A549 (cell line): Measurements from ENCODE around the gene TMEM30B. TPM values are rescaled to one million over a fixed set of nuclear protein-coding genes. Genes with fewer than 3 reads are reported as not detected.
"Not testable (repeated sequence)": the region's sequence is repeated elsewhere in the genome, so short reads cannot be mapped to it uniquely, and the experiment has no call there.

Experiments used
- ATAC-seq, 2 experiments: fragments of 200-7000 bp in 1 of 2; fragments of >200 bp in 1 of 2; cut with Nextera tagmentation in 1 of 2; cut with Tn5 transposase in 1 of 2; 3 replicates each; pipeline versions ENCODE4 v1.8.0 to v1.9.1; 2018 to 2020; ENCODE audit warnings: mild to moderate bottlenecking in 1 of 2, moderate library complexity in 1 of 2
- CTCF ChIA-PET: fragments of 300-600 bp; sonication (Branson Sonifier 250); formaldehyde crosslinking; extraction: SDS; loops from one replicate; lab custom pipeline; 2021; ENCODE audit warnings: antibody characterized with exemption, inconsistent platforms; lab: Yijun Ruan, JAX
- POLR2A ChIA-PET: fragments of 350-600 bp; formaldehyde crosslinking; extraction: SDS; loops from one replicate; lab custom pipeline; 2021; ENCODE audit warnings: antibody characterized with exemption, inconsistent platforms; lab: Yijun Ruan, JAX
- DNase-seq, 2 experiments: peaks; one replicate each; pipeline versions ENCODE4 v3.0.0 to v3.0.0-alpha.2; 2011 to 2016; ENCODE audit warnings: low read depth in 1 of 2, low spot score in 1 of 2
- FAIRE-seq: peaks from 2 replicates; lab custom pipeline; 2011; peaks lifted over from hg19 to GRCh38; lab: Jason Lieb, UNC
- H3K27ac ChIP-seq, 2 experiments: fragments of >200 bp; sonication (Bioruptor Twin); formaldehyde crosslinking; 3 replicates each; pipeline ENCODE4 v1.5.1; 2016 to 2017
- H3K4me1 ChIP-seq: fragments of >200 bp; sonication (Bioruptor Twin); formaldehyde crosslinking; 3 replicates; pipeline ENCODE4 v1.6.1; 2016
- H3K4me2 ChIP-seq: fragments of >200 bp; sonication (Bioruptor Twin); formaldehyde crosslinking; 3 replicates; pipeline ENCODE4 v1.6.1; 2016
- H3K4me3 ChIP-seq: fragments of >200 bp; sonication (Bioruptor Twin); formaldehyde crosslinking; 3 replicates; pipeline ENCODE4 v1.5.1; 2016
- H3K9me3 ChIP-seq: fragments of >200 bp; sonication (Bioruptor Twin); formaldehyde crosslinking; 3 replicates; pipeline ENCODE4 v1.6.1; 2016
- CBX2 ChIP-seq: fragments of 200-600 bp; sonication (generic); IDR thresholded peaks from 2 replicates; pipeline ENCODE4 v1.6.1; 2016; ENCODE audit warnings: low read depth, mild to moderate bottlenecking, borderline replicate concordance
- CBX8 ChIP-seq: fragments of 200-600 bp; sonication (generic); IDR thresholded peaks from 2 replicates; pipeline ENCODE4 v1.6.1; 2016
- CEBPB ChIP-seq, 2 experiments: fragments of >200 bp in 1 of 2; sonication (Bioruptor Twin) in 1 of 2; formaldehyde crosslinking in 1 of 2; IDR thresholded peaks; 2 replicates each; pipeline ENCODE4 v1.6.1; 2012 to 2016
- EHF ChIP-seq: fragments of 250-450 bp; sonication (Bioruptor Pico); IDR thresholded peaks from 2 replicates; pipeline ENCODE4 v1.5.0; 2020; ENCODE audit warnings: mild to moderate bottlenecking
- GATA3 ChIP-seq: IDR thresholded peaks from 2 replicates; pipeline ENCODE4 v1.6.1; 2012; ENCODE audit warnings: borderline replicate concordance
- HDAC2 ChIP-seq: fragments of 200-600 bp; sonication (generic); IDR thresholded peaks from 2 replicates; pipeline ENCODE4 v1.6.1; 2016
- HEYL ChIP-seq: fragments of 250-450 bp; sonication (Bioruptor Pico); IDR thresholded peaks from 2 replicates; pipeline ENCODE4 v1.8.0; 2021; ENCODE audit warnings: mild to moderate bottlenecking, moderate library complexity
- NFE2L2 ChIP-seq: fragments of 150-350 bp; conservative IDR thresholded peaks from 2 replicates; pipeline ENCODE4 v1.6.1; 2014; ENCODE audit warnings: low read length
- NPAS2 ChIP-seq: fragments of 250-450 bp; sonication (Bioruptor Pico); IDR thresholded peaks from 2 replicates; pipeline ENCODE4 v1.8.0; 2022; ENCODE audit warnings: mild to moderate bottlenecking, moderate library complexity, borderline replicate concordance
- RARB ChIP-seq: fragments of 250-450 bp; sonication (Bioruptor Pico); IDR thresholded peaks from 2 replicates; pipeline ENCODE4 v1.8.0; 2021; ENCODE audit warnings: mild to moderate bottlenecking, moderate library complexity
- RFX5 ChIP-seq: fragments of 450-650 bp; IDR thresholded peaks from 2 replicates; pipeline ENCODE4 v1.7.1; 2014; ENCODE audit warnings: antibody characterized with exemption, mild to moderate bottlenecking, moderate library complexity
- ZSCAN20 ChIP-seq: fragments of 250-450 bp; sonication (Bioruptor Pico); IDR thresholded peaks from 2 replicates; pipeline ENCODE4 v1.8.0; 2022; ENCODE audit warnings: mild to moderate bottlenecking, moderate library complexity
- WGBS: methylation state at CpG from one replicate; pipeline ENCODE4 v1.1.6; 2017; ENCODE audit errors: missing lambda C conversion rate; 5-methylcytosine and 5-hydroxymethylcytosine counted together
- polyA plus RNA-seq, 4 experiments: library from polyadenylated mRNA; depleted of rRNA in 3 of 4; stranded (reverse); fragments of >200 nt; fragmentation: RNase III in 1 of 4; extraction: RNeasy Plus Mini Kit Qiagen cat#74134 plus additional on column Dnase treatment in 1 of 4; gene quantifications; 2 replicates in 3 of 4; 3 replicates in 1 of 4; pipeline ENCODE4 v1.2.3, GENCODE V29; 2011 to 2017
- TF ChIP-seq, protein P1 (sequence below): IDR thresholded peaks from 2 replicates; pipeline ENCODE4 v1.6.1; 2012
- TF ChIP-seq, protein P2 (sequence below): fragments of 250-450 bp; sonication (Bioruptor Pico); IDR thresholded peaks from 2 replicates; pipeline ENCODE4 v1.5.0; 2020; ENCODE audit warnings: low read depth, mild to moderate bottlenecking, moderate library complexity
- TF ChIP-seq, protein P3 (sequence below): fragments of 200-600 bp; sonication (generic); IDR thresholded peaks from 2 replicates; pipeline ENCODE4 v1.6.1; 2016; ENCODE audit warnings: antibody characterized with exemption, mild to moderate bottlenecking, moderate library complexity
- TF ChIP-seq, protein P4 (sequence below): fragments of >200 bp; sonication (Bioruptor Twin); formaldehyde crosslinking; IDR thresholded peaks from 2 replicates; pipeline ENCODE4 v1.6.1; 2016
- TF ChIP-seq, protein P5 (sequence below): IDR thresholded peaks from 2 replicates; pipeline ENCODE4 v1.6.1; 2012; ENCODE audit warnings: low read depth, borderline replicate concordance
- TF ChIP-seq, protein P6 (sequence below): fragments of >200 bp; sonication (Bioruptor Twin); formaldehyde crosslinking; IDR thresholded peaks from 3 replicates; pipeline ENCODE4 v1.6.1; 2016

Gene TMEM30B
- polyA plus RNA-seq, 2 of the 4 experiments (the other 2 are of a cell fraction), result 0.16 to 0.21 TPM

DNA sequence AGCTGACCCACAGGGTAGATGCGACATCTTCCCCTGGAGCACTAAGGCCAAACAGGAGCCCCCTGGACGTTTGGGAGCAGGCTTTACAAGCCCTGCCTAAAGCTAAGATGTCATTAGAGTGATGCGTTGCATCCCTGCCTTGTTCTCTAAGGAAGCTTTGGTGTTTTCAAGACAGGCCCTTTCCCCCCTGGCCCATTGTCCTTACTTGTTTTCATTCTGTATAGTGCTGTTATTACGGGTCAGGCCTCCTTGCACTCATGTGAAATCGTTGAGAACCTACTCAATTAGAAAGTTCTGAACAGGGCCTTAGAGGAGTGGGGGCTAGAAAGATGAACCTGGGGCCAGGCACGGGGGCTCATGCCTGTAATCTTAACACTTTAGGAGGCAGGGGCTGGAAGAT lies 38.6 kb upstream of the TMEM30B start:
- DNase-seq (no peak), FAIRE-seq (no peak), ATAC-seq (no peak)
- Histone ChIP-seq H3K4me2 (no peak overlapping the region), H3K4me3 (no peak overlapping the region), H3K9me3 (no peaks in the 10 kb centered on the region), H3K4me1 (peaks cover 6% of the 10 kb centered on the region; the same call in 1 of the 3 replicates), H3K27ac (no peak overlapping the region)
- ChIA-PET POLR2A (no interaction called here), CTCF (interaction anchor here (1.2 to 1.3 kb wide), 2 partner anchors 23 to 40 kb away, joined by 3 read pairs; no protein-coding TSS in a partner anchor)
- no peak for TF ChIP-seq HEYL (CRISPR knock-in tag)
- no peak for TF ChIP-seq GATA3
- no peak for TF ChIP-seq NFE2L2
- TF ChIP-seq, protein P1, sequence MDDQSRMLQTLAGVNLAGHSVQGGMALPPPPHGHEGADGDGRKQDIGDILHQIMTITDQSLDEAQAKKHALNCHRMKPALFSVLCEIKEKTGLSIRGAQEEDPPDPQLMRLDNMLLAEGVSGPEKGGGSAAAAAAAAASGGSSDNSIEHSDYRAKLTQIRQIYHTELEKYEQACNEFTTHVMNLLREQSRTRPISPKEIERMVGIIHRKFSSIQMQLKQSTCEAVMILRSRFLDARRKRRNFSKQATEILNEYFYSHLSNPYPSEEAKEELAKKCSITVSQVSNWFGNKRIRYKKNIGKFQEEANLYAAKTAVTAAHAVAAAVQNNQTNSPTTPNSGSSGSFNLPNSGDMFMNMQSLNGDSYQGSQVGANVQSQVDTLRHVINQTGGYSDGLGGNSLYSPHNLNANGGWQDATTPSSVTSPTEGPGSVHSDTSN, result no peak
- TF ChIP-seq ZSCAN20, result no peak
- TF ChIP-seq CEBPB (IDR thresholded peaks at IDR 0.05), result no peak
- TF ChIP-seq NPAS2, result no peak
- no peak for TF ChIP-seq CBX8
- 73% methylated on average over 6 of the region's 6 CpGs for WGBS

DNA sequence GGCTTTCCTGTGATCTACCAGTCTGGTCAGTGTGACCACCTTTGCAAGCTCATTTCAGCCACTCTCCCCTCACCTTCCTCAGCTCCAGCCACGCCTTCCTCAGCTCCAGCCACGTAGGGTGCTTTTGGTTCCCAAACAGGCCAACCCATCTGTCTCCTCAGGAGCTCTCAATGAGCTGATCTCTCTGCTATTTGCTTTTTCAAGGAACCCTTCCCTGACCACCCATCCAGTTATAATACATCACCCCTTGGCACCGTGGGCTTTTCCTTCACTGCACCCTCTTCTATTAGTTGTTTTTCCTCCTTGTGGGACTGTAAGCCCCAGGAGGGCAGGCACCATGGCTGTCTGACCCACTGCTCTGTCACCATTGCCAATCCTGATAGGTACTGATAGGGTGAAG lies 37.9 kb upstream of the TMEM30B start:
- 71% methylated on average over 3 of the region's 3 CpGs for WGBS
- DNase-seq (no peak), ATAC-seq (no peak), FAIRE-seq (no peak)
- ChIA-PET CTCF (interaction anchor here (0.8 kb wide), 1 partner anchor 33 kb away, joined by 3 read pairs; no protein-coding TSS in a partner anchor), POLR2A (no interaction called here)
- H3K9me3 ChIP-seq, result no peaks in the 10 kb centered on the region
- no peak overlapping the region for H3K4me2 ChIP-seq
- no peak overlapping the region for H3K27ac ChIP-seq
- peaks cover 6% of the 10 kb centered on the region; the same call in 1 of the 3 replicates for H3K4me1 ChIP-seq
- TF ChIP-seq, protein P2, sequence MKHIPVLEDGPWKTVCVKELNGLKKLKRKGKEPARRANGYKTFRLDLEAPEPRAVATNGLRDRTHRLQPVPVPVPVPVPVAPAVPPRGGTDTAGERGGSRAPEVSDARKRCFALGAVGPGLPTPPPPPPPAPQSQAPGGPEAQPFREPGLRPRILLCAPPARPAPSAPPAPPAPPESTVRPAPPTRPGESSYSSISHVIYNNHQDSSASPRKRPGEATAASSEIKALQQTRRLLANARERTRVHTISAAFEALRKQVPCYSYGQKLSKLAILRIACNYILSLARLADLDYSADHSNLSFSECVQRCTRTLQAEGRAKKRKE (CRISPR knock-in tag), result no peak
- no peak for TF ChIP-seq ZSCAN20
- TF ChIP-seq, protein P3, sequence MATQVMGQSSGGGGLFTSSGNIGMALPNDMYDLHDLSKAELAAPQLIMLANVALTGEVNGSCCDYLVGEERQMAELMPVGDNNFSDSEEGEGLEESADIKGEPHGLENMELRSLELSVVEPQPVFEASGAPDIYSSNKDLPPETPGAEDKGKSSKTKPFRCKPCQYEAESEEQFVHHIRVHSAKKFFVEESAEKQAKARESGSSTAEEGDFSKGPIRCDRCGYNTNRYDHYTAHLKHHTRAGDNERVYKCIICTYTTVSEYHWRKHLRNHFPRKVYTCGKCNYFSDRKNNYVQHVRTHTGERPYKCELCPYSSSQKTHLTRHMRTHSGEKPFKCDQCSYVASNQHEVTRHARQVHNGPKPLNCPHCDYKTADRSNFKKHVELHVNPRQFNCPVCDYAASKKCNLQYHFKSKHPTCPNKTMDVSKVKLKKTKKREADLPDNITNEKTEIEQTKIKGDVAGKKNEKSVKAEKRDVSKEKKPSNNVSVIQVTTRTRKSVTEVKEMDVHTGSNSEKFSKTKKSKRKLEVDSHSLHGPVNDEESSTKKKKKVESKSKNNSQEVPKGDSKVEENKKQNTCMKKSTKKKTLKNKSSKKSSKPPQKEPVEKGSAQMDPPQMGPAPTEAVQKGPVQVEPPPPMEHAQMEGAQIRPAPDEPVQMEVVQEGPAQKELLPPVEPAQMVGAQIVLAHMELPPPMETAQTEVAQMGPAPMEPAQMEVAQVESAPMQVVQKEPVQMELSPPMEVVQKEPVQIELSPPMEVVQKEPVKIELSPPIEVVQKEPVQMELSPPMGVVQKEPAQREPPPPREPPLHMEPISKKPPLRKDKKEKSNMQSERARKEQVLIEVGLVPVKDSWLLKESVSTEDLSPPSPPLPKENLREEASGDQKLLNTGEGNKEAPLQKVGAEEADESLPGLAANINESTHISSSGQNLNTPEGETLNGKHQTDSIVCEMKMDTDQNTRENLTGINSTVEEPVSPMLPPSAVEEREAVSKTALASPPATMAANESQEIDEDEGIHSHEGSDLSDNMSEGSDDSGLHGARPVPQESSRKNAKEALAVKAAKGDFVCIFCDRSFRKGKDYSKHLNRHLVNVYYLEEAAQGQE, result no peak
- no peak for TF ChIP-seq CBX2
- TF ChIP-seq, protein P4, sequence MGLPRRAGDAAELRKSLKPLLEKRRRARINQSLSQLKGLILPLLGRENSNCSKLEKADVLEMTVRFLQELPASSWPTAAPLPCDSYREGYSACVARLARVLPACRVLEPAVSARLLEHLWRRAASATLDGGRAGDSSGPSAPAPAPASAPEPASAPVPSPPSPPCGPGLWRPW, result no peak
- TF ChIP-seq EHF (CRISPR knock-in tag), result no peak
- TF ChIP-seq, protein P5, sequence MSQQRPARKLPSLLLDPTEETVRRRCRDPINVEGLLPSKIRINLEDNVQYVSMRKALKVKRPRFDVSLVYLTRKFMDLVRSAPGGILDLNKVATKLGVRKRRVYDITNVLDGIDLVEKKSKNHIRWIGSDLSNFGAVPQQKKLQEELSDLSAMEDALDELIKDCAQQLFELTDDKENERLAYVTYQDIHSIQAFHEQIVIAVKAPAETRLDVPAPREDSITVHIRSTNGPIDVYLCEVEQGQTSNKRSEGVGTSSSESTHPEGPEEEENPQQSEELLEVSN, result no peak
- TF ChIP-seq RARB (CRISPR knock-in tag), result no peak
- TF ChIP-seq RFX5, result no peak
- no peak overlapping the region for H3K4me3 ChIP-seq

DNA sequence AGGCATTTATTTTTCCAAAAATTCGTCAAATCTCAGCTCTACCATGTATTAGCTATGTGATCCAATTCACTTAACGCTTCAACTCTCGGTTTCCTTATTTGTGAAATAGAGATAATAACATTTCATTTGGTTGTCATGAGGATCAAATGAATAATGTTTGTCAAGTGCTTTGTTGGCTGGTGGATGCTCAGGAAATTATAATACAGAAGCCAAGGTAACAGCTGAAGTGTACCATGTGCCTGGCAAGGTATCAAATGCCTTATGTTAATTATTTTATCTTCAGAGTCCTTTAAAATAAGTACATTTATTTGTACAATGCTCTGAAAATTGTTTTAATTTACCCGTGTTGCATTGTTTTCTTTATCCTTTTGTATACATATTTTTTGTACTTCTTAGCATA lies 34.2 kb upstream of the TMEM30B start:
- CTCF ChIA-PET, result no interaction called here

DNA sequence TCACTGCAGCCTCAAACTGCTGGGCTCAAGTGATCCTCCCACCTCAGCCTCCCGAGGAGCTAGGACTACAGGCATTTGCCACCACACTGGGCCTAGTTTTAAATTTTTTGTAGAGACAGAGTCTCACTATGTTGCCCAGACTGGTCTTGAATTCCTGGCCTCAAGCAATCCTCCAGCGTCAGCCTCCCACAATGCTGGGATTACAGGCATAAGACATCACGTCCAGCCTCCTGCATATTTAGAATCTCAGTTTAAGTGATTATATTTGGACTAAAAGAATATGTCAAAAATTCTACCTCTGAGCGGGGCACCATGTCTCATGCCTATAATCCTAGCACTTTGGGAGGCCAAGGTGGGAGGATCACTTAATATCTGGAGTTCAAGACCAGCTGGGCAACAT lies 27.6 kb upstream of the TMEM30B start:
- FAIRE-seq, H3K4me3 ChIP-seq, POLR2A ChIA-PET, H3K4me2 ChIP-seq, H3K4me1 ChIP-seq, DNase-seq, H3K27ac ChIP-seq, ATAC-seq: not testable (repeated sequence)
- peaks cover 25% of the 10 kb centered on the region; the same call in 2 of the 3 replicates for H3K9me3 ChIP-seq
- 59% methylated on average over 4 of the region's 4 CpGs for WGBS
- CTCF ChIA-PET, result interaction anchor here (0.9 to 1.9 kb wide), 2 partner anchors 11 to 529 kb away, joined by 4 to 5 read pairs; no protein-coding TSS in a partner anchor

More for the DNA sequence above, 34.2 kb upstream of the TMEM30B start:
- FAIRE-seq (no peak), DNase-seq (no peak), ATAC-seq (no peak)
- WGBS, result 43% methylated on average over 4 of the region's 4 CpGs
- TF ChIP-seq NPAS2 (no peak), ZSCAN20 (no peak), HDAC2 (no peak)
- TF ChIP-seq, protein P6, sequence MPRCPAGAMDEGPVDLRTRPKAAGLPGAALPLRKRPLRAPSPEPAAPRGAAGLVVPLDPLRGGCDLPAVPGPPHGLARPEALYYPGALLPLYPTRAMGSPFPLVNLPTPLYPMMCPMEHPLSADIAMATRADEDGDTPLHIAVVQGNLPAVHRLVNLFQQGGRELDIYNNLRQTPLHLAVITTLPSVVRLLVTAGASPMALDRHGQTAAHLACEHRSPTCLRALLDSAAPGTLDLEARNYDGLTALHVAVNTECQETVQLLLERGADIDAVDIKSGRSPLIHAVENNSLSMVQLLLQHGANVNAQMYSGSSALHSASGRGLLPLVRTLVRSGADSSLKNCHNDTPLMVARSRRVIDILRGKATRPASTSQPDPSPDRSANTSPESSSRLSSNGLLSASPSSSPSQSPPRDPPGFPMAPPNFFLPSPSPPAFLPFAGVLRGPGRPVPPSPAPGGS, result no peak
- TF ChIP-seq, protein P1, result no peak
- H3K27ac ChIP-seq, result no peak overlapping the region
- no peak overlapping the region for H3K4me3 ChIP-seq
- peaks cover 18% of the 10 kb centered on the region; the same call in 2 of the 3 replicates for H3K9me3 ChIP-seq
- no peaks in the 10 kb centered on the region for H3K4me1 ChIP-seq
- H3K4me2 ChIP-seq, result no peak overlapping the region
- POLR2A ChIA-PET, result no interaction called here
